SU-DHL-6 (cell line): ENCODE data around the gene FAU.

Experiments
- H2AFZ ChIP-seq: fragments of 200-600 bp; sonication (generic); 2 replicates; pipeline ENCODE4 v1.6.1; 2014; ENCODE audit warnings: low read depth, mild to moderate bottlenecking, moderate library complexity, mixed read lengths, antibody characterized with exemption, low read length; ENCODE audit not compliant: severe bottlenecking
- H3F3A ChIP-seq: fragments of 200-600 bp; shearing (Covaris generic); 2 replicates; pipeline ENCODE4 v1.6.0; 2016; ENCODE audit warnings: antibody characterized with exemption, mild to moderate bottlenecking; ENCODE audit not compliant: insufficient read depth
- H3K27ac ChIP-seq: fragments of 200-600 bp; sonication (generic); 2 replicates; pipeline ENCODE4 v1.5.1; 2016; ENCODE audit warnings: low read depth, mild to moderate bottlenecking, low read length, moderate library complexity, mixed read lengths
- H3K27me3 ChIP-seq: fragments of 200-600 bp; sonication (generic), shearing (Covaris generic); 2 replicates; pipeline ENCODE4 v1.6.0; 2014; ENCODE audit warnings: mild to moderate bottlenecking, low read length
- H3K36me3 ChIP-seq: fragments of 200-600 bp; sonication (generic); 2 replicates; pipeline ENCODE4 v1.6.1; 2014; ENCODE audit warnings: mild to moderate bottlenecking, low read length, mixed read lengths
- H3K4me2 ChIP-seq: fragments of 300-600, 200-600 bp; shearing (Covaris generic), sonication (generic); 2 replicates; pipeline ENCODE4 v1.6.0; 2014; ENCODE audit warnings: low read length, low read depth, mild to moderate bottlenecking; ENCODE audit not compliant: poor library complexity, severe bottlenecking
- H3K4me3 ChIP-seq: fragments of 200-600 bp; sonication (generic); 2 replicates; pipeline ENCODE4 v1.5.1; 2014; ENCODE audit warnings: antibody characterized with exemption, low read length, mild to moderate bottlenecking, mixed read lengths; ENCODE audit not compliant: insufficient read depth, poor library complexity, severe bottlenecking
- H3K79me2 ChIP-seq: fragments of 200-600 bp; sonication (generic); 2 replicates; pipeline ENCODE4 v1.6.1; 2014; ENCODE audit warnings: mild to moderate bottlenecking, low read length, moderate library complexity; ENCODE audit not compliant: insufficient read depth
- H3K9ac ChIP-seq: fragments of 200-600 bp; sonication (generic); 2 replicates; pipeline ENCODE4 v1.7.0; 2014; ENCODE audit warnings: mild to moderate bottlenecking, low read length
- H3K9me2 ChIP-seq: fragments of 200-600 bp; sonication (generic); replicated peaks from 2 replicates; pipeline ENCODE4 v1.6.1; 2014; ENCODE audit warnings: low read length; ENCODE audit not compliant: insufficient read depth
- H3K9me3 ChIP-seq: fragments of 200-600 bp; sonication (generic); 2 replicates; pipeline ENCODE4 v1.6.1; 2014; ENCODE audit warnings: low read length, mixed read lengths; ENCODE audit not compliant: insufficient read depth
- H4K20me1 ChIP-seq: fragments of 200-600 bp; sonication (generic); 2 replicates; pipeline ENCODE4 v1.6.1; 2014; ENCODE audit warnings: low read depth, mild to moderate bottlenecking, antibody characterized with exemption, low read length, moderate library complexity, mixed read lengths
- EZH2phosphoT487 ChIP-seq: fragments of 200-600 bp; sonication (generic), shearing (Covaris generic); conservative IDR thresholded peaks from 2 replicates; pipeline ENCODE4 v1.6.1; 2018; ENCODE audit warnings: mild to moderate bottlenecking, antibody characterized with exemption, low read length, moderate library complexity, mixed read lengths
- TF ChIP-seq, protein P1 (sequence below): fragments of 200-600 bp; sonication (generic); IDR thresholded peaks from one replicate; pipeline ENCODE4 v1.5.1; 2017; ENCODE audit warnings: antibody characterized with exemption, mild to moderate bottlenecking, low read length, moderate library complexity; ENCODE audit not compliant: insufficient read depth, poor library complexity, severe bottlenecking

Gene FAU

GRCh38 chr11:65135633-65136145 lies 13.8 kb upstream of the FAU start:
- TF ChIP-seq EZH2phosphoT487, result no peak
- TF ChIP-seq, protein P1, sequence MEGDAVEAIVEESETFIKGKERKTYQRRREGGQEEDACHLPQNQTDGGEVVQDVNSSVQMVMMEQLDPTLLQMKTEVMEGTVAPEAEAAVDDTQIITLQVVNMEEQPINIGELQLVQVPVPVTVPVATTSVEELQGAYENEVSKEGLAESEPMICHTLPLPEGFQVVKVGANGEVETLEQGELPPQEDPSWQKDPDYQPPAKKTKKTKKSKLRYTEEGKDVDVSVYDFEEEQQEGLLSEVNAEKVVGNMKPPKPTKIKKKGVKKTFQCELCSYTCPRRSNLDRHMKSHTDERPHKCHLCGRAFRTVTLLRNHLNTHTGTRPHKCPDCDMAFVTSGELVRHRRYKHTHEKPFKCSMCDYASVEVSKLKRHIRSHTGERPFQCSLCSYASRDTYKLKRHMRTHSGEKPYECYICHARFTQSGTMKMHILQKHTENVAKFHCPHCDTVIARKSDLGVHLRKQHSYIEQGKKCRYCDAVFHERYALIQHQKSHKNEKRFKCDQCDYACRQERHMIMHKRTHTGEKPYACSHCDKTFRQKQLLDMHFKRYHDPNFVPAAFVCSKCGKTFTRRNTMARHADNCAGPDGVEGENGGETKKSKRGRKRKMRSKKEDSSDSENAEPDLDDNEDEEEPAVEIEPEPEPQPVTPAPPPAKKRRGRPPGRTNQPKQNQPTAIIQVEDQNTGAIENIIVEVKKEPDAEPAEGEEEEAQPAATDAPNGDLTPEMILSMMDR, result no peak
- Histone ChIP-seq H2AFZ (no peak overlapping the region), H3K9ac (peak overlapping the region; percentile 97), H3K36me3 (peaks cover 14% of the 10 kb centered on the region; the same call in 1 of the 2 replicates), H3K9me2 (no peaks in the 10 kb centered on the region), H3K27me3 (no peaks in the 10 kb centered on the region), H3K27ac (peak overlapping the region; percentile 100; the same call in 1 of the 2 replicates), H3K9me3 (no peaks in the 10 kb centered on the region), H3K4me3 (peak overlapping the region; percentile 96), H3F3A (peaks cover 31% of the 10 kb centered on the region), H3K79me2 (peaks cover 25% of the 10 kb centered on the region), H4K20me1 (no peaks in the 10 kb centered on the region), H3K4me2 (peak overlapping the region; percentile 99)

- Histone ChIP-seq H2AFZ (peak overlapping the region; percentile 93), H3K27ac (peak overlapping the region; percentile 100), H3K9me3 (no peaks in the 10 kb centered on the region), H3K27me3 (no peaks in the 10 kb centered on the region), H3K79me2 (peaks cover 25% of the 10 kb centered on the region), H3F3A (peaks cover 31% of the 10 kb centered on the region), H4K20me1 (no peaks in the 10 kb centered on the region), H3K4me2 (peak overlapping the region; percentile 99), H3K9ac (peak overlapping the region; percentile 97), H3K36me3 (peaks cover 14% of the 10 kb centered on the region; the same call in 1 of the 2 replicates), H3K4me3 (peak overlapping the region; percentile 96), H3K9me2 (no peaks in the 10 kb centered on the region)
- TF ChIP-seq, protein P1, result no peak
- TF ChIP-seq EZH2phosphoT487, result no peak
Measured at GRCh38 chr11:65134952-65135632, 13.2 kb upstream of the FAU start.

- Histone ChIP-seq H3K4me3 (peak within 1 kb of the TSS; percentile 96), H3K27me3 (no peaks in the 10 kb centered on the region), H3K9me3 (no peaks in the 10 kb centered on the region), H3K36me3 (peaks cover 17% of the 10 kb centered on the region; the same call in 1 of the 2 replicates), H3K4me2 (peak within 1 kb of the TSS; percentile 99), H4K20me1 (no peaks in the 10 kb centered on the region), H3K79me2 (peaks cover 25% of the 10 kb centered on the region), H3F3A (peaks cover 36% of the 10 kb centered on the region), H2AFZ (peak within 1 kb of the TSS; percentile 93), H3K9me2 (no peaks in the 10 kb centered on the region), H3K27ac (peak within 1 kb of the TSS; percentile 100), H3K9ac (peak within 1 kb of the TSS; percentile 97)
- TF ChIP-seq, protein P1, result no peak
- no peak for TF ChIP-seq EZH2phosphoT487
Measured at GRCh38 chr11:65134240-65134951, 12.5 kb upstream of the FAU start, which contains the start of gene SYVN1. SYVN1 (minus strand) TSS chr11:65134519; CDS start chr11:65133601, 918 bp downstream.
